A673 (cell line): ENCODE results near the gene XIRP2.

Source experiments
- EZH2 ChIP-seq: fragments of 200-600 bp; sonication (generic); IDR thresholded peaks from 2 replicates; pipeline ENCODE4 v1.6.1; 2017; ENCODE audit warnings: borderline replicate concordance, low read depth, mild to moderate bottlenecking, mixed read lengths, antibody characterized with exemption, low read length; ENCODE audit not compliant: poor library complexity, severe bottlenecking
- TF ChIP-seq, protein P1 (sequence below): fragments of 300-800, 200-600 bp; sonication (generic); conservative IDR thresholded peaks from 2 replicates; pipeline ENCODE4 v1.5.1; 2017; ENCODE audit warnings: low read depth, mild to moderate bottlenecking, antibody characterized with exemption, low read length, moderate library complexity, mixed read lengths

DNA sequence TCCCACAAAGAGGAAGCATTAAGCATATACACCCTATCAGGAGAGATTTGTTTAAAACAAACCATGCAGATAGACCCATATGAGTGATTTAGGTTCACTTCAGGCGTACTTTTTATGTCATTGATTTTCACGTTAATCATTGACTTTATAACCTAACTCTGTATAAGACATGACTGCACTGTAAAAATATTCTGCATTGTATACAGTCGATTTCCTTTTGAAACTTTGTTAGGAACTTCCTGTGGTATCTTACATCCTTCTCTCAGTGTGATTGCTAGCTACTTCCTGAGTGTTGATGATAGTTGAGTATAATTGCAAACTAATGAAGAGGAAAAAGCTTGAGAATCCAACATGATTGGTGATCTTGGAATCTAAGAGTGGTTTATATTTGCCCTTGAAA lies 69.4 kb downstream of the XIRP2 start:
- TF ChIP-seq, protein P1, sequence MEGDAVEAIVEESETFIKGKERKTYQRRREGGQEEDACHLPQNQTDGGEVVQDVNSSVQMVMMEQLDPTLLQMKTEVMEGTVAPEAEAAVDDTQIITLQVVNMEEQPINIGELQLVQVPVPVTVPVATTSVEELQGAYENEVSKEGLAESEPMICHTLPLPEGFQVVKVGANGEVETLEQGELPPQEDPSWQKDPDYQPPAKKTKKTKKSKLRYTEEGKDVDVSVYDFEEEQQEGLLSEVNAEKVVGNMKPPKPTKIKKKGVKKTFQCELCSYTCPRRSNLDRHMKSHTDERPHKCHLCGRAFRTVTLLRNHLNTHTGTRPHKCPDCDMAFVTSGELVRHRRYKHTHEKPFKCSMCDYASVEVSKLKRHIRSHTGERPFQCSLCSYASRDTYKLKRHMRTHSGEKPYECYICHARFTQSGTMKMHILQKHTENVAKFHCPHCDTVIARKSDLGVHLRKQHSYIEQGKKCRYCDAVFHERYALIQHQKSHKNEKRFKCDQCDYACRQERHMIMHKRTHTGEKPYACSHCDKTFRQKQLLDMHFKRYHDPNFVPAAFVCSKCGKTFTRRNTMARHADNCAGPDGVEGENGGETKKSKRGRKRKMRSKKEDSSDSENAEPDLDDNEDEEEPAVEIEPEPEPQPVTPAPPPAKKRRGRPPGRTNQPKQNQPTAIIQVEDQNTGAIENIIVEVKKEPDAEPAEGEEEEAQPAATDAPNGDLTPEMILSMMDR = no peak
- TF ChIP-seq EZH2 = no peak
